HEK293 (cell line): Measurements from ENCODE around the gene RHEB.

Experiments
- GFI1B ChIP-seq: fragments of 450-650 bp; formaldehyde crosslinking; IDR thresholded peaks from 2 replicates; pipeline ENCODE4 v1.5.1; 2016; ENCODE audit warnings: missing biosample characterization, missing genetic modification characterization
- MEIS1 ChIP-seq: sonication (generic); formaldehyde crosslinking; IDR thresholded peaks from 2 replicates; pipeline ENCODE4 v1.8.1; 2022; ENCODE audit warnings: missing genetic modification reagents, mild to moderate bottlenecking, borderline replicate concordance
- PRDM1 ChIP-seq: fragments of 450-650 bp; formaldehyde crosslinking; IDR thresholded peaks from 2 replicates; pipeline ENCODE4; 2016; ENCODE audit warnings: missing biosample characterization, missing genetic modification characterization
- REPIN1 ChIP-seq: fragments of 450-650 bp; formaldehyde crosslinking; IDR thresholded peaks from 2 replicates; pipeline ENCODE4 v1.5.1; 2017; ENCODE audit warnings: missing biosample characterization, missing genetic modification characterization, low read depth
- ZBTB10 ChIP-seq: fragments of 450-650 bp; formaldehyde crosslinking; IDR thresholded peaks from 2 replicates; pipeline ENCODE4 v1.5.1; 2016; ENCODE audit warnings: missing biosample characterization, missing genetic modification characterization
- ZBTB7A ChIP-seq: fragments of 450-650 bp; formaldehyde crosslinking; IDR thresholded peaks from 2 replicates; pipeline ENCODE4 v1.5.1; 2016; ENCODE audit warnings: low read depth, missing biosample characterization, missing genetic modification characterization
- ZNF140 ChIP-seq: fragments of 450-650 bp; formaldehyde crosslinking; IDR thresholded peaks from 2 replicates; pipeline ENCODE4 v1.5.1; 2016; ENCODE audit warnings: missing biosample characterization, missing genetic modification characterization
- ZNF549 ChIP-seq: fragments of 450-650 bp; IDR thresholded peaks from 2 replicates; pipeline ENCODE4 v1.5.1; 2018; ENCODE audit warnings: missing biosample characterization, missing genetic modification characterization, mild to moderate bottlenecking, inconsistent platforms, moderate library complexity
- ZNF660 ChIP-seq: fragments of 450-650 bp; IDR thresholded peaks from 2 replicates; pipeline ENCODE4 v1.5.1; 2018; ENCODE audit warnings: missing biosample characterization, mild to moderate bottlenecking, missing genetic modification characterization
- TF ChIP-seq, protein P1 (sequence below): fragments of 450-650 bp; formaldehyde crosslinking; IDR thresholded peaks from 2 replicates; pipeline ENCODE4 v1.5.1; 2016; ENCODE audit warnings: missing biosample characterization, missing genetic modification characterization
- TF ChIP-seq, protein P2 (sequence below): fragments of 450-650 bp; formaldehyde crosslinking; IDR thresholded peaks from 2 replicates; pipeline ENCODE4 v1.5.1; 2016; ENCODE audit warnings: missing biosample characterization, missing genetic modification characterization, low read depth

GRCh38 chr7:151468217-151469018 lies 51.3 kb downstream of the RHEB start:
- TF ChIP-seq, protein P1, sequence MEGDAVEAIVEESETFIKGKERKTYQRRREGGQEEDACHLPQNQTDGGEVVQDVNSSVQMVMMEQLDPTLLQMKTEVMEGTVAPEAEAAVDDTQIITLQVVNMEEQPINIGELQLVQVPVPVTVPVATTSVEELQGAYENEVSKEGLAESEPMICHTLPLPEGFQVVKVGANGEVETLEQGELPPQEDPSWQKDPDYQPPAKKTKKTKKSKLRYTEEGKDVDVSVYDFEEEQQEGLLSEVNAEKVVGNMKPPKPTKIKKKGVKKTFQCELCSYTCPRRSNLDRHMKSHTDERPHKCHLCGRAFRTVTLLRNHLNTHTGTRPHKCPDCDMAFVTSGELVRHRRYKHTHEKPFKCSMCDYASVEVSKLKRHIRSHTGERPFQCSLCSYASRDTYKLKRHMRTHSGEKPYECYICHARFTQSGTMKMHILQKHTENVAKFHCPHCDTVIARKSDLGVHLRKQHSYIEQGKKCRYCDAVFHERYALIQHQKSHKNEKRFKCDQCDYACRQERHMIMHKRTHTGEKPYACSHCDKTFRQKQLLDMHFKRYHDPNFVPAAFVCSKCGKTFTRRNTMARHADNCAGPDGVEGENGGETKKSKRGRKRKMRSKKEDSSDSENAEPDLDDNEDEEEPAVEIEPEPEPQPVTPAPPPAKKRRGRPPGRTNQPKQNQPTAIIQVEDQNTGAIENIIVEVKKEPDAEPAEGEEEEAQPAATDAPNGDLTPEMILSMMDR (tag by site-specific recombination) = no peak
- TF ChIP-seq ZNF140 (tag by site-specific recombination) = no peak
- no peak for TF ChIP-seq ZBTB7A
- TF ChIP-seq ZNF660 (tag by site-specific recombination) = no peak
- no peak for TF ChIP-seq GFI1B
- TF ChIP-seq MEIS1 (CRISPR knock-in tag) = no peak
- no peak for TF ChIP-seq ZNF549 (tag by site-specific recombination)
- TF ChIP-seq ZBTB10 = no peak
- no peak for TF ChIP-seq REPIN1 (tag by site-specific recombination)
- no peak for TF ChIP-seq PRDM1 (tag by site-specific recombination)
- TF ChIP-seq, protein P2, sequence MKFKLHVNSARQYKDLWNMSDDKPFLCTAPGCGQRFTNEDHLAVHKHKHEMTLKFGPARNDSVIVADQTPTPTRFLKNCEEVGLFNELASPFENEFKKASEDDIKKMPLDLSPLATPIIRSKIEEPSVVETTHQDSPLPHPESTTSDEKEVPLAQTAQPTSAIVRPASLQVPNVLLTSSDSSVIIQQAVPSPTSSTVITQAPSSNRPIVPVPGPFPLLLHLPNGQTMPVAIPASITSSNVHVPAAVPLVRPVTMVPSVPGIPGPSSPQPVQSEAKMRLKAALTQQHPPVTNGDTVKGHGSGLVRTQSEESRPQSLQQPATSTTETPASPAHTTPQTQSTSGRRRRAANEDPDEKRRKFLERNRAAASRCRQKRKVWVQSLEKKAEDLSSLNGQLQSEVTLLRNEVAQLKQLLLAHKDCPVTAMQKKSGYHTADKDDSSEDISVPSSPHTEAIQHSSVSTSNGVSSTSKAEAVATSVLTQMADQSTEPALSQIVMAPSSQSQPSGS = no peak
